ENCODE data around the gene PEAK1.

The PEAK1 gene

DNA sequence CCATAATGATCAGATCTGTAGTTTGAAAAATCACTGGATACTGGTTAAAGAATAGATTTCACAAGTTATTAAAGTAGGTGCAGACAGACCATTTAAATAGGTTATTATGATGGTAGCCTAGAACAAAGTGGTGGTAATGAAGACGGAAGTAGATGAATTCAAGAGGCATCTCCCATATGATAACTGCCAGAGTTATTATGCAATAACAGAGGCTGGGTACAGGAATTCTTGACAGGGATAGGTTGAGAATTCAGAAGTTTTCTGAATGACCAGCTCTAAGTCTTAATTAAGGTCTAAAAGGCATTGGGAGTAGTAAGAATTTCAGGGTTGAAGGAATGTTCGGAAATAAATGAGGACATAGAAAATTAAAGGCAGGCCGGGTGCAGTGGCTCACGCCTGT is 108.9 kb downstream of the PEAK1 start:
- Histone ChIP-seq H3K27ac (ENCODE audit: low read depth, low read length) (no peak overlapping the region), H2AFZ (ENCODE audit: insufficient read depth, low read length, poor library complexity) (no peak overlapping the region), H3K4me2 (ENCODE audit: low read length) (no peak overlapping the region), H3K14ac (ENCODE audit: low read length) (no peak overlapping the region), H3K18ac (ENCODE audit: low read length) (no peak overlapping the region), H2BK5ac (ENCODE audit: low read depth, low read length, poor library complexity) (no peak overlapping the region), H3K9ac (ENCODE audit: low read length) (no peak overlapping the region), H3K27me3 (ENCODE audit: insufficient read depth, low read length) (no peaks in the 10 kb centered on the region), H3K23ac (ENCODE audit: low read length) (no peak overlapping the region), H3K9me3 (ENCODE audit: insufficient read depth, low read depth, low read length) (no peaks in the 10 kb centered on the region), H2BK12ac (ENCODE audit: low read length) (no peak overlapping the region), H3K4me3 (ENCODE audit: low read depth, low read length) (no peak overlapping the region), H2AK5ac (ENCODE audit: low read length) (no peak overlapping the region), H3K4me1 (ENCODE audit: control insufficient read depth in 1 of 2, insufficient read depth in 2 of 2, low read length in 2 of 2) (no peaks in the 10 kb centered on the region), H4K8ac (ENCODE audit: low read depth, low read length) (no peak overlapping the region), H2BK120ac (ENCODE audit: insufficient read depth, low read length, poor library complexity) (no peak overlapping the region), H3K79me1 (ENCODE audit: low read length) (no peaks in the 10 kb centered on the region), H4K91ac (ENCODE audit: low read depth, low read length) (no peak overlapping the region), H4K12ac (ENCODE audit: low read depth, low read length) (no peak overlapping the region), H3K79me2 (ENCODE audit: control insufficient read depth, insufficient read depth, low read length, poor library complexity) (no peaks in the 10 kb centered on the region), H3K4ac (ENCODE audit: low read depth, low read length) (no peak overlapping the region), H3K36me3 (ENCODE audit: control insufficient read depth in 1 of 2, insufficient read depth in 2 of 2, low read length in 2 of 2) (no peaks in the 10 kb centered on the region)
- no CpG with 5 or more reads among the region's 4 CpGs for WGBS (ENCODE audit: extremely low coverage, insufficient coverage, insufficient read length)
- DNase-seq = no peak

DNA sequence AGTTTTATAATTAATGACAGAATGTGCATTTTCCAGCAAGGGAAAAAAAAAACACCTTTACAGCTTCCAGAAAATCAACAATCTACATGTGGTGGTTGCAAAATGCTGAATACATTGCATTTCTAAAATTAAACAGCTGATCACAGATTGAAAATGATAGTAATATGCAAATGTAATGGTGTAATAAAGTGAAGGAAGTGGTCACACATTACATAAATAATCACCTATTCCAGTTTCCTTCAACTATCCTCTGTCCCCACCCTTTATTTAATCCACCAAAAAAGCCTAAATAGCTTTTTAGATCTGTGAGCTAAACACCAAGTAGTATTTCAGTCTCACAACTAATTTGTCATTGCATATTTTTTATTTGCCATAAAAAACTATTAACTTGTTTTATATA is 110.5 kb downstream of the PEAK1 start:
- Histone ChIP-seq H3K36me3 (ENCODE audit: control insufficient read depth in 1 of 2, insufficient read depth in 2 of 2, low read length in 2 of 2) (no peaks in the 10 kb centered on the region), H3K79me1 (ENCODE audit: low read length) (no peaks in the 10 kb centered on the region), H2BK12ac (ENCODE audit: low read length) (no peak overlapping the region), H3K4me1 (ENCODE audit: control insufficient read depth in 1 of 2, insufficient read depth in 2 of 2, low read length in 2 of 2) (no peaks in the 10 kb centered on the region), H4K12ac (ENCODE audit: low read depth, low read length) (no peak overlapping the region), H3K18ac (ENCODE audit: low read length) (no peak overlapping the region), H2AFZ (ENCODE audit: insufficient read depth, low read length, poor library complexity) (no peak overlapping the region), H3K27ac (ENCODE audit: low read depth, low read length) (no peak overlapping the region), H3K4ac (ENCODE audit: low read depth, low read length) (no peak overlapping the region), H3K4me2 (ENCODE audit: low read length) (no peak overlapping the region), H3K4me3 (ENCODE audit: low read depth, low read length) (no peak overlapping the region), H2AK5ac (ENCODE audit: low read length) (no peak overlapping the region), H3K14ac (ENCODE audit: low read length) (no peak overlapping the region), H2BK120ac (ENCODE audit: insufficient read depth, low read length, poor library complexity) (no peak overlapping the region), H4K91ac (ENCODE audit: low read depth, low read length) (no peak overlapping the region), H3K27me3 (ENCODE audit: insufficient read depth, low read length) (no peaks in the 10 kb centered on the region), H4K8ac (ENCODE audit: low read depth, low read length) (no peak overlapping the region), H3K9me3 (ENCODE audit: insufficient read depth, low read depth, low read length) (no peaks in the 10 kb centered on the region), H2BK5ac (ENCODE audit: low read depth, low read length, poor library complexity) (no peak overlapping the region), H3K79me2 (ENCODE audit: control insufficient read depth, insufficient read depth, low read length, poor library complexity) (no peaks in the 10 kb centered on the region), H3K23ac (ENCODE audit: low read length) (no peak overlapping the region), H3K9ac (ENCODE audit: low read length) (no peak overlapping the region)
- DNase-seq = no peak

DNA sequence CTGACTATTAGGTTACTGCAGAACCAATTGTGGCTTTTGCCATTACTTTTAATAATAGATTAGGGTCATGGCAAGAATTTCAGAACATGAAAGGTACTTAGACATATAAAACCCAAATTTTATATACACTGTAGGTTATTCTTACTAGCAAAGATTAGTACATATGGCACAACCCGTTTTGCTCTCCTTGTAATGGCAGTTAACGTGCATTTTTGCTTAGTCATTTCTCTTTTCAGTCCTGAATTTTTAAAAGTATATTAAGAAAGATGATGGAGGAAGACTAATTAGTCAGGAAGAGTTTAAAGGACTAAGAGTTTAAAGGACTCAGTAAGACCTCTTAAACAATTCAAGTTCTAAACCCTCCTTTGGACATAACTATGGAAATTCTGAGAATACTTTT is 114.0 kb downstream of the PEAK1 start:
- H2BK12ac ChIP-seq (ENCODE audit: low read length) = no peak overlapping the region
- H3K4me3 ChIP-seq (ENCODE audit: low read depth, low read length) = no peak overlapping the region
- H2BK120ac ChIP-seq (ENCODE audit: insufficient read depth, low read length, poor library complexity) = no peak overlapping the region
- no peak overlapping the region for H3K4ac ChIP-seq (ENCODE audit: low read depth, low read length)
- H3K79me1 ChIP-seq (ENCODE audit: low read length) = no peaks in the 10 kb centered on the region
- no peak for DNase-seq
- no peak overlapping the region for H3K9ac ChIP-seq (ENCODE audit: low read length)
- no peak overlapping the region for H3K4me2 ChIP-seq (ENCODE audit: low read length)
- H3K18ac ChIP-seq (ENCODE audit: low read length) = no peak overlapping the region
- no peaks in the 10 kb centered on the region for H3K27me3 ChIP-seq (ENCODE audit: insufficient read depth, low read length)
- no peak overlapping the region for H2BK5ac ChIP-seq (ENCODE audit: low read depth, low read length, poor library complexity)
- no peaks in the 10 kb centered on the region for H3K79me2 ChIP-seq (ENCODE audit: control insufficient read depth, insufficient read depth, low read length, poor library complexity)
- no peak overlapping the region for H4K12ac ChIP-seq (ENCODE audit: low read depth, low read length)
- H4K91ac ChIP-seq (ENCODE audit: low read depth, low read length) = no peak overlapping the region
- H3K4me1 ChIP-seq (ENCODE audit: control insufficient read depth in 1 of 2, insufficient read depth in 2 of 2, low read length in 2 of 2) = no peaks in the 10 kb centered on the region
- WGBS (ENCODE audit: extremely low coverage, insufficient coverage, insufficient read length) = no CpG with 5 or more reads among the region's 2 CpGs
- H3K36me3 ChIP-seq (ENCODE audit: control insufficient read depth in 1 of 2, insufficient read depth in 2 of 2, low read length in 2 of 2) = no peaks in the 10 kb centered on the region
- H3K9me3 ChIP-seq (ENCODE audit: insufficient read depth, low read depth, low read length) = no peaks in the 10 kb centered on the region
- no peak overlapping the region for H2AFZ ChIP-seq (ENCODE audit: insufficient read depth, low read length, poor library complexity)
- no peak overlapping the region for H3K14ac ChIP-seq (ENCODE audit: low read length)
- H3K27ac ChIP-seq (ENCODE audit: low read depth, low read length) = no peak overlapping the region
- H3K23ac ChIP-seq (ENCODE audit: low read length) = no peak overlapping the region
- no peak overlapping the region for H2AK5ac ChIP-seq (ENCODE audit: low read length)
- no peak overlapping the region for H4K8ac ChIP-seq (ENCODE audit: low read depth, low read length)

DNA sequence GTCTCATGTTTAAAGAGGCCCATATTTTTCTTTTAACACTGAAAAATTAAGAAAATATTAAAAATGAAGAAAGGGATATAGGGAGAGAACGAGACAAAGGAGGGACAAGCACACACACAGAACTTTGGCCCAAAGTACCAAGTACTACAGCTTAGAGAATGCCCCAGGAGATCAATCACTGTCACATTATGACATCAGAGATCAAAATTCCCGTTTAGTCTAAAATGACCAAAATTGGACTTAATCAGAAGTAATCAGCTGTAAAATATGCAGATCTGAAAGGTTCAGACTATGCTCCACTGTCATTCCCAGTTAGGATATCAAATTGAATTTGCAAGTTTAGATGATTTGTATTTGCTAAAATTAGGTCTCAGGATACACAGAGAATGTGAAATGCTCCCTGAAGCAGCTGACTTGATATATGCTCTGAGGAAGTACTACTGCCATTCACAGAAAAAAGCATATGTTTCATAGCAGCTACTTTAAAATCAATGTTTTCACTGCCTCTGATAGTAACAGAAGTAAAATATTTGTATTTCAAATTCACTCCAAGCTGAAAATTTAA is 123.0 kb downstream of the PEAK1 start:
- Histone ChIP-seq H3K9me3 (ENCODE audit: insufficient read depth, low read depth, low read length) (no peaks in the 10 kb centered on the region), H4K91ac (ENCODE audit: low read depth, low read length) (no peak overlapping the region), H4K12ac (ENCODE audit: low read depth, low read length) (no peak overlapping the region), H3K4me1 (ENCODE audit: control insufficient read depth in 1 of 2, insufficient read depth in 2 of 2, low read length in 2 of 2) (no peaks in the 10 kb centered on the region), H3K18ac (ENCODE audit: low read length) (no peak overlapping the region), H2BK5ac (ENCODE audit: low read depth, low read length, poor library complexity) (no peak overlapping the region), H3K79me2 (ENCODE audit: control insufficient read depth, insufficient read depth, low read length, poor library complexity) (no peaks in the 10 kb centered on the region), H3K36me3 (ENCODE audit: control insufficient read depth in 1 of 2, insufficient read depth in 2 of 2, low read length in 2 of 2) (no peaks in the 10 kb centered on the region), H2BK12ac (ENCODE audit: low read length) (no peak overlapping the region), H2AFZ (ENCODE audit: insufficient read depth, low read length, poor library complexity) (no peak overlapping the region), H2BK120ac (ENCODE audit: insufficient read depth, low read length, poor library complexity) (no peak overlapping the region), H3K4me3 (ENCODE audit: low read depth, low read length) (no peak overlapping the region), H3K14ac (ENCODE audit: low read length) (no peak overlapping the region), H3K27ac (ENCODE audit: low read depth, low read length) (no peak overlapping the region), H3K4me2 (ENCODE audit: low read length) (no peak overlapping the region), H3K79me1 (ENCODE audit: low read length) (no peaks in the 10 kb centered on the region), H3K23ac (ENCODE audit: low read length) (no peak overlapping the region), H3K27me3 (ENCODE audit: insufficient read depth, low read length) (no peaks in the 10 kb centered on the region), H3K4ac (ENCODE audit: low read depth, low read length) (no peak overlapping the region), H3K9ac (ENCODE audit: low read length) (no peak overlapping the region), H4K8ac (ENCODE audit: low read depth, low read length) (no peak overlapping the region), H2AK5ac (ENCODE audit: low read length) (no peak overlapping the region)
- no peak for DNase-seq
- no CpG with 5 or more reads among the region's 2 CpGs for WGBS (ENCODE audit: extremely low coverage, insufficient coverage, insufficient read length)

Measured in trophoblast cell (in vitro differentiated cells and primary cell).